Activated B cell treated with CpG ODN at 0.5 μM for 24 hours (primary cell): Measurements from ENCODE around the gene DOCK3. TPM values are rescaled to one million over a fixed set of nuclear protein-coding genes. Genes with fewer than 3 reads are reported as not detected.

ENCODE experiments used
- ATAC-seq: fragments of 200-7000 bp; cut with Tn5 transposase; one replicate; pipeline ENCODE4 v1.10.0; 2021; ENCODE audit warnings: low read depth, mild to moderate bottlenecking, moderate library complexity
- CTCF ChIA-PET: fragments of 350-600 bp; sonication (Branson Sonifier 250); formaldehyde crosslinking; loops from one replicate; lab custom pipeline; 2021; ENCODE audit warnings: antibody characterized with exemption; lab: Charles Lee
- POLR2A ChIA-PET: fragments of 350-600 bp; sonication (Branson Sonifier 250); formaldehyde crosslinking; loops from one replicate; lab custom pipeline; 2021; ENCODE audit warnings: antibody characterized with exemption; lab: Charles Lee
- DNase-seq: peaks from one replicate; pipeline ENCODE4 v3.0.0; 2022
- H3K27ac Mint-ChIP-seq: one replicate; pipeline ENCODE4 v1.8.0; 2020; ENCODE audit warnings: mixed read lengths
- H3K27me3 Mint-ChIP-seq: one replicate; pipeline ENCODE4 v1.8.0; 2021; ENCODE audit warnings: mixed read lengths
- H3K36me3 Mint-ChIP-seq: one replicate; pipeline ENCODE4 v1.8.0; 2021; ENCODE audit warnings: low read depth, mixed read lengths
- H3K4me1 Mint-ChIP-seq: one replicate; pipeline ENCODE4 v1.8.0; 2021; ENCODE audit warnings: mixed read lengths
- H3K4me3 Mint-ChIP-seq: one replicate; pipeline ENCODE4 v1.8.0; 2020; ENCODE audit warnings: mild to moderate bottlenecking, mixed read lengths
- H3K9me3 Mint-ChIP-seq: one replicate; pipeline ENCODE4 v1.8.0; 2020; ENCODE audit warnings: mixed read lengths
- CTCF ChIP-seq: fragments of 200-600 bp; IDR thresholded peaks from one replicate; pipeline ENCODE4 v1.8.0; 2022; ENCODE audit warnings: antibody characterized with exemption, mild to moderate bottlenecking
- intact Hi-C: fragments of 100-400 bp; cut with micrococcal nuclease; formaldehyde crosslinking; loops from one replicate; pipeline ENCODE4 v1.15.1; 2024
- total RNA-seq: library from RNA; stranded (reverse); gene quantifications from 2 replicates; pipeline ENCODE4 v1.2.3, GENCODE V29; 2022

Gene DOCK3
- total RNA-seq, 1 donor from 2014 or later, result 0.04 TPM

- ChIA-PET CTCF (no interaction called here), POLR2A (no interaction called here)
- TF ChIP-seq CTCF, result no peak
- DNase-seq, result no peak
- ATAC-seq, result no peak
- Mint-ChIP-seq H3K9me3 (no peaks in the 10 kb centered on the region), H3K4me3 (no peak overlapping the region), H3K27ac (no peak overlapping the region), H3K27me3 (peaks cover 11% of the 10 kb centered on the region), H3K36me3 (no peaks in the 10 kb centered on the region), H3K4me1 (no peaks in the 10 kb centered on the region)
- intact Hi-C loops, result no loop called here
Measured at GRCh38 chr3:51354731-51355615, 680.2 kb downstream of the DOCK3 start.

GRCh38 chr3:51355891-51356578 is 681.3 kb downstream of the DOCK3 start:
- H3K4me1 Mint-ChIP-seq, result no peaks in the 10 kb centered on the region
- CTCF ChIA-PET, result no interaction called here

GRCh38 chr3:51357856-51358255 is 683.1 kb downstream of the DOCK3 start:
- no peak overlapping the region for H3K27ac Mint-ChIP-seq
- ChIA-PET POLR2A (no interaction called here), CTCF (no interaction called here)
- no peaks in the 10 kb centered on the region for H3K9me3 Mint-ChIP-seq
- DNase-seq (no peak), ATAC-seq (no peak)
- no peak for TF ChIP-seq CTCF
- H3K4me3 Mint-ChIP-seq, result no peak overlapping the region
- H3K27me3 Mint-ChIP-seq, result peaks cover 3% of the 10 kb centered on the region
- intact Hi-C loops, result no loop called here
- no peaks in the 10 kb centered on the region for H3K4me1 Mint-ChIP-seq
- no peaks in the 10 kb centered on the region for H3K36me3 Mint-ChIP-seq

More at GRCh38 chr3:51355891-51356578, 681.3 kb downstream of the DOCK3 start:
- no peak for TF ChIP-seq CTCF
- Mint-ChIP-seq H3K9me3 (no peaks in the 10 kb centered on the region), H3K27me3 (peaks cover 9% of the 10 kb centered on the region), H3K36me3 (no peaks in the 10 kb centered on the region), H3K4me3 (no peak overlapping the region), H3K27ac (no peak overlapping the region)
- intact Hi-C loops, result no loop called here
- no peak for DNase-seq
- POLR2A ChIA-PET, result no interaction called here
- no peak for ATAC-seq

GRCh38 chr3:51358981-51359380 is 684.3 kb downstream of the DOCK3 start:
- TF ChIP-seq CTCF, result no peak

GRCh38 chr3:51360806-51361205 is 686.1 kb downstream of the DOCK3 start:
- ATAC-seq, result no peak
- Mint-ChIP-seq H3K27ac (no peak overlapping the region), H3K36me3 (no peaks in the 10 kb centered on the region), H3K9me3 (no peaks in the 10 kb centered on the region), H3K4me1 (no peaks in the 10 kb centered on the region), H3K4me3 (no peak overlapping the region), H3K27me3 (peaks cover 4% of the 10 kb centered on the region)
- DNase-seq, result no peak
- ChIA-PET POLR2A (no interaction called here), CTCF (interaction anchor here (1.7 kb wide), 1 partner anchor 11 kb away, joined by 5 read pairs; no protein-coding TSS in a partner anchor)
- TF ChIP-seq CTCF, result no peak
- intact Hi-C loops, result no loop called here

More at GRCh38 chr3:51358981-51359380, 684.3 kb downstream of the DOCK3 start:
- Mint-ChIP-seq H3K27me3 (peaks cover 4% of the 10 kb centered on the region), H3K4me3 (no peak overlapping the region), H3K36me3 (no peaks in the 10 kb centered on the region), H3K27ac (no peak overlapping the region), H3K4me1 (no peaks in the 10 kb centered on the region), H3K9me3 (no peaks in the 10 kb centered on the region)
- DNase-seq, result no peak
- no peak for ATAC-seq
- ChIA-PET CTCF (interaction anchor here (1.7 kb wide), 1 partner anchor 12 kb away, joined by 5 read pairs; no protein-coding TSS in a partner anchor), POLR2A (no interaction called here)
- intact Hi-C loops, result no loop called here
